AG04449 (cell line): ENCODE data around the gene IFT172.
A peak's percentile ranks its signal among the peaks of the same experiment; 100 is the strongest.
"Not testable (repeated sequence)": the region's sequence is repeated elsewhere in the genome, so short reads cannot be mapped to it uniquely, and the experiment has no call there.

Source experiments
- CTCF ChIA-PET: fragments of 350-600 bp; formaldehyde crosslinking; extraction: SDS; loops from one replicate; lab custom pipeline; 2021; ENCODE audit warnings: antibody characterized with exemption; lab: Yijun Ruan, JAX
- POLR2A ChIA-PET: fragments of 400-600, 350-600 bp; formaldehyde crosslinking; extraction: SDS; loops from one replicate; lab custom pipeline; 2020; ENCODE audit warnings: antibody characterized with exemption, inconsistent platforms; lab: Yijun Ruan, JAX
- DNase-seq: peaks from one replicate; pipeline ENCODE4 v3.0.0-alpha.2; 2010; ENCODE audit warnings: low read depth, low spot score
- H3K4me3 ChIP-seq: 2 replicates; pipeline ENCODE4 v1.5.1; 2011; ENCODE audit warnings: low read depth, mild to moderate bottlenecking, control low read depth, low read length
- TF ChIP-seq, protein P1 (sequence below): IDR thresholded peaks from one replicate; pipeline ENCODE4 v1.5.1; 2011; ENCODE audit warnings: mild to moderate bottlenecking, moderate library complexity, low read length, control low read depth, inconsistent platforms; ENCODE audit not compliant: insufficient read depth; ENCODE audit errors: missing control alignments

Gene IFT172, protein sequence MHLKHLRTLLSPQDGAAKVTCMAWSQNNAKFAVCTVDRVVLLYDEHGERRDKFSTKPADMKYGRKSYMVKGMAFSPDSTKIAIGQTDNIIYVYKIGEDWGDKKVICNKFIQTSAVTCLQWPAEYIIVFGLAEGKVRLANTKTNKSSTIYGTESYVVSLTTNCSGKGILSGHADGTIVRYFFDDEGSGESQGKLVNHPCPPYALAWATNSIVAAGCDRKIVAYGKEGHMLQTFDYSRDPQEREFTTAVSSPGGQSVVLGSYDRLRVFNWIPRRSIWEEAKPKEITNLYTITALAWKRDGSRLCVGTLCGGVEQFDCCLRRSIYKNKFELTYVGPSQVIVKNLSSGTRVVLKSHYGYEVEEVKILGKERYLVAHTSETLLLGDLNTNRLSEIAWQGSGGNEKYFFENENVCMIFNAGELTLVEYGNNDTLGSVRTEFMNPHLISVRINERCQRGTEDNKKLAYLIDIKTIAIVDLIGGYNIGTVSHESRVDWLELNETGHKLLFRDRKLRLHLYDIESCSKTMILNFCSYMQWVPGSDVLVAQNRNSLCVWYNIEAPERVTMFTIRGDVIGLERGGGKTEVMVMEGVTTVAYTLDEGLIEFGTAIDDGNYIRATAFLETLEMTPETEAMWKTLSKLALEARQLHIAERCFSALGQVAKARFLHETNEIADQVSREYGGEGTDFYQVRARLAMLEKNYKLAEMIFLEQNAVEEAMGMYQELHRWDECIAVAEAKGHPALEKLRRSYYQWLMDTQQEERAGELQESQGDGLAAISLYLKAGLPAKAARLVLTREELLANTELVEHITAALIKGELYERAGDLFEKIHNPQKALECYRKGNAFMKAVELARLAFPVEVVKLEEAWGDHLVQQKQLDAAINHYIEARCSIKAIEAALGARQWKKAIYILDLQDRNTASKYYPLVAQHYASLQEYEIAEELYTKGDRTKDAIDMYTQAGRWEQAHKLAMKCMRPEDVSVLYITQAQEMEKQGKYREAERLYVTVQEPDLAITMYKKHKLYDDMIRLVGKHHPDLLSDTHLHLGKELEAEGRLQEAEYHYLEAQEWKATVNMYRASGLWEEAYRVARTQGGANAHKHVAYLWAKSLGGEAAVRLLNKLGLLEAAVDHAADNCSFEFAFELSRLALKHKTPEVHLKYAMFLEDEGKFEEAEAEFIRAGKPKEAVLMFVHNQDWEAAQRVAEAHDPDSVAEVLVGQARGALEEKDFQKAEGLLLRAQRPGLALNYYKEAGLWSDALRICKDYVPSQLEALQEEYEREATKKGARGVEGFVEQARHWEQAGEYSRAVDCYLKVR (N-terminal part only)

DNA sequence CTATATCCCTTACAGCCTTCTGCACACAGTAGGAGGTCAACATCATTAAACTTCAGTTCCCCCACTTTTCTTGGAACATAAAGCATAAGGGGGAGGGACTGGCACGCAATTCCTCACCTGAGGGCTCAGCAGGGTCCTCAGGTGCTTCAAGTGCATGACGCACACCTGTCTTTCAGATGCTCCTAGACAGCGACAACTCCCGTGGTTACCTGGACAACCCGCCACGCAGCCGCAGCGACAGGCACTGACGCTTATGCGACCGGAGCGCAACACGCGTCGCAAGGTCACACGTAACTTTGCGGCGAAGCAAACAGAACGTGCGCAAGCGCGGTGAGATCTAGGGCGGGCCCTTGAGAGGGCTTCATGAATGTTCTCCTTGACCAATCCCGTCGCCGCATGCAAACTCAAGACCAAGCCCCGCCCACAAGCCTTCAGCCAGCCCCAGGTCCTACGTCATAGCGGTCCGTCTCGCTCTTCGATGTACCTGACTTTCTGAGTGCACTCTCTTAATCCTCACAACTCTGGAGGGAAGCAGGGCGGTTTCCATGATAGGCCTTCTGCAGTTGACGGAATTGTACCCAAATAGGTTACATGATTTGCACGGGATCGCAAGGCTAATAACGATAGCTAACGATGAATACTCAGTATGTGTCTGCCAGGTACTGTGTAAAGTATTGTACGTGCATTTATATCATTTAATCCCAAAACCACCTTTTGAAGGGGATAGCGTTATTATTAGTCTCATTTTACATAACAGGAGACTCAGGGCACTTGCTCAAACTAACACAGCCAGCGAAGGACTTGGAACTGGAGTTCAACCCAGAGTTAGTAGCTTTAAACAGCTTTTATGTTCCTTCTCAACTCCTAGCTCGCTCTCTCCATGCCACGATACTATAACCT lies at the start of gene IFT172:
IFT172 (minus strand) TSS at position 246 of the 900 bp plus-strand sequence; CDS start at position 156, 90 bp downstream.
- DNase-seq: peak; percentile 88
- TF ChIP-seq, protein P1, sequence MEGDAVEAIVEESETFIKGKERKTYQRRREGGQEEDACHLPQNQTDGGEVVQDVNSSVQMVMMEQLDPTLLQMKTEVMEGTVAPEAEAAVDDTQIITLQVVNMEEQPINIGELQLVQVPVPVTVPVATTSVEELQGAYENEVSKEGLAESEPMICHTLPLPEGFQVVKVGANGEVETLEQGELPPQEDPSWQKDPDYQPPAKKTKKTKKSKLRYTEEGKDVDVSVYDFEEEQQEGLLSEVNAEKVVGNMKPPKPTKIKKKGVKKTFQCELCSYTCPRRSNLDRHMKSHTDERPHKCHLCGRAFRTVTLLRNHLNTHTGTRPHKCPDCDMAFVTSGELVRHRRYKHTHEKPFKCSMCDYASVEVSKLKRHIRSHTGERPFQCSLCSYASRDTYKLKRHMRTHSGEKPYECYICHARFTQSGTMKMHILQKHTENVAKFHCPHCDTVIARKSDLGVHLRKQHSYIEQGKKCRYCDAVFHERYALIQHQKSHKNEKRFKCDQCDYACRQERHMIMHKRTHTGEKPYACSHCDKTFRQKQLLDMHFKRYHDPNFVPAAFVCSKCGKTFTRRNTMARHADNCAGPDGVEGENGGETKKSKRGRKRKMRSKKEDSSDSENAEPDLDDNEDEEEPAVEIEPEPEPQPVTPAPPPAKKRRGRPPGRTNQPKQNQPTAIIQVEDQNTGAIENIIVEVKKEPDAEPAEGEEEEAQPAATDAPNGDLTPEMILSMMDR: no peak
- ChIA-PET POLR2A (interaction anchor here (0.8 kb wide), 1 partner anchor 149 kb away, joined by 3 read pairs; no protein-coding TSS in a partner anchor), CTCF (interaction anchor here (1.1 to 1.2 kb wide), 3 partner anchors 12 to 194 kb away, joined by 3 to 5 read pairs (median 5); no protein-coding TSS in a partner anchor)
- peak within 1 kb of the TSS; percentile 97 for H3K4me3 ChIP-seq

DNA sequence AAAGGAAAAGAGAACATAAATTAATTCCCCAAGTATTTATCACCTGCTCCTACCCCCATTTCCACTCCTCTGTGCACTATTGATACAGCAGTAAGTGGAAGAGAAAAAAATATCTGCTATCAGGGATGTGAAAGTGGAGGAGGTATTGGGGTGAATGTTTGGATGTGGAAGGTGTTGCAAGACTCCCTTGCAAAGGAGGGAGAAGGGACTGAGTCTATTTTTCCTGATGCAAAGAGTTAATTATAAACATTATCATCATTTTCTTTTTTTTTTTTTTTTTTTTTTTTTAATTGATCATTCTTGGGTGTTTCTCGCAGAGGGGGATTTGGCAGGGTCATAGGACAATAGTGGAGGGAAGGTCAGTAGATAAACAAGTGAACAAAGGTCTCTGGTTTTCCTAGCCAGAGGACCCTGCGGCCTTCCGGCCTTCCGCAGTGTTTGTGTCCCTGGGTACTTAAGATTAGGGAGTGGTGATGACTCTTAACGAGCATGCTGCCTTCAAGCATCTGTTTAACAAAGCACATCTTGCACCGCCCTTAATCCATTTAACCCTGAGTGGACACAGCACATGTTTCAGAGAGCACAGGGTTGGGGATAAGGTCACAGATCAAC lies 49.4 kb upstream of the IFT172 start:
- CTCF ChIA-PET, POLR2A ChIA-PET, H3K4me3 ChIP-seq, DNase-seq: not testable (repeated sequence)

DNA sequence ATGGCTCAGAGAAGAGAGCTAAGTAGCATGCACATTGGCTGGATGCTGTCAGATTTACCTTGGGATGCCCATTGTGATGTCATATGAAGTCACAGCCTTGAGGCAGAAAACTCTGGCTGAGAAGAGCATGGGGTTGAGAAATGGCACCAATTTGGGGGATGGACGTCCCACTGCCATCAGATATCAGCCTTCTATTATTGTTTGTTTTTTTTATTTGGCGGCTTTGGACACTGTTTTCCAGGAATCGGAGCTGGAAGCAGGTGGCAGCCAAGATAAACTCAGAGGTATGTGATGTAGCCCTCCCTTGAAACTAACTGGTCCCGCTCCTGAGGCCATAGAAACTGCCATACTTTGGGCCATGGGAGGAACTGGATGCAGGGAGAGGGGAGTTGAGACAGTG lies 47.7 kb upstream of the IFT172 start:
- POLR2A ChIA-PET: interaction anchor here (0.7 kb wide), 1 partner anchor 30 kb away, joined by 3 read pairs; no protein-coding TSS in a partner anchor
- DNase-seq: no peak
- TF ChIP-seq, protein P1: no peak
- CTCF ChIA-PET: no interaction called here
- no peak overlapping the region for H3K4me3 ChIP-seq

DNA sequence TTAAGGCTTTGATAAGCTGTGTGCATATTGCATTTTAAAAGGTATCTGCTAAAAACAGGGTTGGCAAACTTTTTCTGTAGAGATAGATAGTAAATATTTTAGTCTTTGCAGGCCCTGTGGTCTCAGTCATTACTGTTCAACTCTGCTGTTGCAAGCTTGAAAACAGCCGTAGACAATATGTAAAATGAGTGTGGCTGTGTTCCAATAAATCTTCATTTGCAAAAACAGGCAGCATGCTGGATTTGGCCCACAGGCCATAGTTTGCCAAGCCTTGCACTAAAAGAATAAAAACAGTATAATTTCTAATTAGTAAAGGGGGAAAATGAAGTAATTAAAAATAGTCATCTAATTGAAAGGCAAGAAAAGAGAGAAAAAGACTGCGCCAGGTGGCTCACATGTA lies 42.4 kb upstream of the IFT172 start:
- DNase-seq: no peak
- H3K4me3 ChIP-seq: no peak overlapping the region
- CTCF ChIA-PET: no interaction called here
- POLR2A ChIA-PET: no interaction called here
- TF ChIP-seq, protein P1: no peak

DNA sequence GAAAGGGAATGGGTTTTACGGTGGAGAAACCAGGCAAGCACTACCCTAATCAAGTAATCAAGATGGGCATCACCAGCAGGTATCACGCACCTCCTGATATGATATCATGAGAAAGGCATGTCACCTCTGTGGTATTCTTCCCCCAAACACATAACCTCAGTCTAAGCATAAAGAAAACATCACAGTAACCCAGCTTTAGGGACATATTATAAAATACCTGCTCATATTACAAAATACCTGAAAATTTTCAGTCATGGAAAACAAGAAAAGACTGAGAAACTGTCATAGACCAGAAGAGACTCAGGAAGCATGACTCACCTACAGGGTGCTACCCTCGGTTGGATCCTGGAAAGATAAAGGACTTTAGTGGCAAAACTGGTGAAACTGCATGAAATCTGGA lies 37.6 kb upstream of the IFT172 start:
- ChIA-PET CTCF (interaction anchor here (0.7 kb wide), 1 partner anchor 58 kb away, joined by 3 read pairs; no protein-coding TSS in a partner anchor), POLR2A (no interaction called here)
- no peak for DNase-seq
- no peak overlapping the region for H3K4me3 ChIP-seq
- TF ChIP-seq, protein P1: no peak
